Measurements from ENCODE around the gene TRPC4AP.

Gene TRPC4AP

GRCh38 chr20:34989670-34990069 is 102.9 kb downstream of the TRPC4AP start:
- no peak overlapping the region for H3K4me3 ChIP-seq (ENCODE audit: low read depth, low read length)
- no peak for TF ChIP-seq CTCF (IDR thresholded peaks at IDR 0.05; ENCODE audit: low read depth, low read length)

- no peak overlapping the region for H3K4me3 ChIP-seq (ENCODE audit: low read depth, low read length)
- TF ChIP-seq CTCF (IDR thresholded peaks at IDR 0.05; ENCODE audit: low read depth, low read length) = no peak
Measured at GRCh38 chr20:34989118-34989517, 103.5 kb downstream of the TRPC4AP start.

- no peak overlapping the region for H3K4me3 ChIP-seq (ENCODE audit: low read depth, low read length)
- no peak for TF ChIP-seq CTCF (IDR thresholded peaks at IDR 0.05; ENCODE audit: low read depth, low read length)
Measured at GRCh38 chr20:34988191-34988540, 104.4 kb downstream of the TRPC4AP start.

GRCh38 chr20:34987288-34988190 is 105.1 kb downstream of the TRPC4AP start:
- no peak overlapping the region for H3K4me3 ChIP-seq (ENCODE audit: low read depth, low read length)
- no peak for TF ChIP-seq CTCF (IDR thresholded peaks at IDR 0.05; ENCODE audit: low read depth, low read length)

GRCh38 chr20:34986311-34987287 is 106.0 kb downstream of the TRPC4AP start:
- no peak for TF ChIP-seq CTCF (IDR thresholded peaks at IDR 0.05; ENCODE audit: low read depth, low read length)
- no peak overlapping the region for H3K4me3 ChIP-seq (ENCODE audit: low read depth, low read length)

GRCh38 chr20:34985461-34986310 is 106.9 kb downstream of the TRPC4AP start:
- no peak for TF ChIP-seq CTCF (IDR thresholded peaks at IDR 0.05; ENCODE audit: low read depth, low read length)
- no peak overlapping the region for H3K4me3 ChIP-seq (ENCODE audit: low read depth, low read length)
